Trophoblast cell (in vitro differentiated cells and primary cell): ENCODE results near the gene RPL7A.

Experiments used
- DNase-seq, 2 donors: peaks; one replicate each; pipeline ENCODE4 v3.0.0-alpha.2; 2016
- H2AFZ ChIP-seq: 2 replicates; pipeline ENCODE4 v1.6.1; 2013; ENCODE audit warnings: low read length, moderate library complexity, mild to moderate bottlenecking; ENCODE audit not compliant: insufficient read depth, poor library complexity
- H2AK5ac ChIP-seq: 2 replicates; pipeline ENCODE4 v1.6.1; 2013; ENCODE audit warnings: mild to moderate bottlenecking, low read length
- H2BK120ac ChIP-seq: 2 replicates; pipeline ENCODE4 v1.6.1; 2013; ENCODE audit warnings: low read length, mild to moderate bottlenecking, moderate library complexity; ENCODE audit not compliant: insufficient read depth, poor library complexity
- H2BK12ac ChIP-seq: 2 replicates; pipeline ENCODE4 v1.6.1; 2013; ENCODE audit warnings: mild to moderate bottlenecking, low read length, moderate library complexity
- H2BK5ac ChIP-seq: 2 replicates; pipeline ENCODE4 v1.6.1; 2013; ENCODE audit warnings: low read length, low read depth, moderate library complexity, mild to moderate bottlenecking; ENCODE audit not compliant: poor library complexity
- H3K14ac ChIP-seq: 2 replicates; pipeline ENCODE4 v1.6.1; 2013; ENCODE audit warnings: mild to moderate bottlenecking, low read length
- H3K18ac ChIP-seq: 2 replicates; pipeline ENCODE4 v1.6.1; 2013; ENCODE audit warnings: mild to moderate bottlenecking, low read length
- H3K23ac ChIP-seq: 2 replicates; pipeline ENCODE4 v1.6.1; 2013; ENCODE audit warnings: low read length
- H3K27ac ChIP-seq: 2 replicates; pipeline ENCODE4 v1.5.1; 2013; ENCODE audit warnings: low read depth, mild to moderate bottlenecking, inconsistent platforms, low read length, moderate library complexity
- H3K27me3 ChIP-seq: 2 replicates; pipeline ENCODE4 v1.6.1; 2013; ENCODE audit warnings: inconsistent platforms, mild to moderate bottlenecking, low read length, moderate library complexity; ENCODE audit not compliant: insufficient read depth
- H3K36me3 ChIP-seq, 2 experiments: 1 replicate in 1 of 2; 2 replicates in 1 of 2; pipeline ENCODE4 v1.6.1; 2013; ENCODE audit warnings: low read length in 2 of 2, mild to moderate bottlenecking in 2 of 2, moderate library complexity in 1 of 2; ENCODE audit not compliant: insufficient read depth in 2 of 2, control insufficient read depth in 1 of 2
- H3K4ac ChIP-seq: 2 replicates; pipeline ENCODE4 v1.6.1; 2013; ENCODE audit warnings: low read depth, mild to moderate bottlenecking, low read length, moderate library complexity
- H3K4me1 ChIP-seq, 2 experiments: 1 replicate in 1 of 2; 2 replicates in 1 of 2; pipeline ENCODE4 v1.6.1; 2013; ENCODE audit warnings: low read length in 2 of 2, mild to moderate bottlenecking in 2 of 2, moderate library complexity in 1 of 2; ENCODE audit not compliant: insufficient read depth in 2 of 2, control insufficient read depth in 1 of 2
- H3K4me2 ChIP-seq: 2 replicates; pipeline ENCODE4 v1.6.1; 2013; ENCODE audit warnings: inconsistent platforms, mild to moderate bottlenecking, low read length, moderate library complexity
- H3K4me3 ChIP-seq: 2 replicates; pipeline ENCODE4 v1.5.1; 2013; ENCODE audit warnings: mild to moderate bottlenecking, low read depth, low read length, inconsistent platforms
- H3K79me1 ChIP-seq: one replicate; pipeline ENCODE4 v1.6.1; 2013; ENCODE audit warnings: low read length
- H3K79me2 ChIP-seq: 2 replicates; pipeline ENCODE4 v1.6.1; 2013; ENCODE audit warnings: low read length, mild to moderate bottlenecking; ENCODE audit not compliant: control insufficient read depth, insufficient read depth, poor library complexity
- H3K9ac ChIP-seq: 2 replicates; pipeline ENCODE4 v1.6.1; 2013; ENCODE audit warnings: mild to moderate bottlenecking, low read length
- H3K9me3 ChIP-seq: 2 replicates; pipeline ENCODE4 v1.6.1; 2013; ENCODE audit warnings: low read depth, mild to moderate bottlenecking, control low read depth, inconsistent platforms, low read length; ENCODE audit not compliant: insufficient read depth
- H4K12ac ChIP-seq: 2 replicates; pipeline ENCODE4 v1.6.1; 2013; ENCODE audit warnings: low read depth, mild to moderate bottlenecking, low read length, moderate library complexity
- H4K8ac ChIP-seq: 2 replicates; pipeline ENCODE4 v1.6.1; 2013; ENCODE audit warnings: low read depth, mild to moderate bottlenecking, low read length, moderate library complexity
- H4K91ac ChIP-seq: one replicate; pipeline ENCODE4 v1.6.1; 2013; ENCODE audit warnings: low read depth, mild to moderate bottlenecking, low read length, moderate library complexity
- whole genome bisulfite sequencing: extraction: QIAGEN DNeasy Blood & Tissue Kit; methylation state at CpG from one replicate; pipeline ENCODE4 v1.1.7; 2013; ENCODE audit warnings: missing lambda C conversion rate; ENCODE audit not compliant: insufficient read length, insufficient coverage; ENCODE audit errors: extremely low coverage; 5-methylcytosine and 5-hydroxymethylcytosine counted together

RPL7A gene

DNA sequence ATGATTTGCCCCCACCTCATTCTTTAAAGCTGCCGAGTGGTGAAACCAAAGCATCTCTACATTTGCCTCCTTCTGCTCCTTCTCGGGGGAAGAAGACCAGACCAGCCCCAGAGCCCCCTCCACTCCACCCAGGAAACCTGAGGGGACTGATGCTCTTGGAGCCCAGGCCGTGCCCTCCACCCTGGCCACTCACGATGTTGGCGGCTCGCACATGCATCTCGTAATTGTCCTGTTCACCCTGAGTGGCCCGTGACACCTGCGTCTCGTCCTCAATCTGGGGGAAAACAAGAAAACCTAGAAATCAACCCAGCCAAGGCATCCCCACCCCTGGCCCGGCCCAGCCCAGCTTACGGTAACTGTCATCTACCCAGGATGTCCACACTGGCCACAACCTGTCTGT, 3.0 kb upstream of the RPL7A start:
- Histone ChIP-seq H2AK5ac (no peak overlapping the region), H2BK12ac (no peak overlapping the region), H4K8ac (no peak overlapping the region), H3K36me3 (peaks cover 72 to 75% of the 10 kb centered on the region in 2 experiments), H4K12ac (no peak overlapping the region), H3K4me3 (no peak overlapping the region), H3K14ac (no peak overlapping the region), H3K9me3 (peaks cover 1% of the 10 kb centered on the region), H4K91ac (no peak overlapping the region), H3K4me1 (peaks cover 4 to 10% of the 10 kb centered on the region in 2 experiments), H2AFZ (no peak overlapping the region), H3K27ac (no peak overlapping the region), H3K23ac (no peak overlapping the region), H3K79me2 (peaks cover 13% of the 10 kb centered on the region), H3K18ac (no peak overlapping the region), H3K79me1 (peaks cover 12% of the 10 kb centered on the region), H3K9ac (no peak overlapping the region), H2BK120ac (no peak overlapping the region), H3K4me2 (no peak overlapping the region), H2BK5ac (no peak overlapping the region), H3K4ac (no peak overlapping the region), H3K27me3 (no peaks in the 10 kb centered on the region)
- DNase-seq, result no peak
- no CpG with 5 or more reads among the region's 12 CpGs for WGBS

DNA sequence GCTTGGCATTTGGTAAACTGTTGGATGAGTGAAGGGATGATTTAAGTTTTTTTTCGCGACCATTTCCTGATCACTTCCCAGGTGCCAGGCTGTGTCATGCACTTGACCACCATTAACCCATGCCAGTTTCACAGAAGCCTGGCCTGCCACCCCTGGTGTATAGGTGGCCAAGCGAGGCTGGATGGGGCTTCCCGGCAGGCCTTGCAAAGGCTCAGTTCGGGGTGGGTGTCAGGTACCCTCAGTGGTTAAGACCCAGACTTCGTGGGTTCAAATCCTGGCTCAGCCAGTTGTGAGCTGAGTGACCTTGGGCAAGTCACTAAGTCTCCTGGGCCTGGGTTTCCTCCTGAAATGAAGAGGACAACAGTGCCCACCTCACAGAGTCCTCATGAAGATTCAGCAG, 2.4 kb upstream of the RPL7A start:
- Histone ChIP-seq H3K4me2 (no peak overlapping the region), H4K8ac (no peak overlapping the region), H2AK5ac (no peak overlapping the region), H3K18ac (no peak overlapping the region), H4K91ac (no peak overlapping the region), H3K27me3 (no peaks in the 10 kb centered on the region), H3K27ac (no peak overlapping the region), H3K79me1 (peaks cover 12% of the 10 kb centered on the region), H2AFZ (no peak overlapping the region), H2BK120ac (no peak overlapping the region), H2BK12ac (no peak overlapping the region), H3K23ac (no peak overlapping the region), H3K9me3 (peaks cover 1% of the 10 kb centered on the region), H3K4me1 (peaks cover 4 to 10% of the 10 kb centered on the region in 2 experiments), H3K4ac (no peak overlapping the region), H3K14ac (no peak overlapping the region), H3K9ac (no peak overlapping the region), H2BK5ac (no peak overlapping the region), H3K4me3 (no peak overlapping the region), H3K36me3 (peaks cover 72 to 75% of the 10 kb centered on the region in 2 experiments), H4K12ac (no peak overlapping the region), H3K79me2 (peaks cover 13% of the 10 kb centered on the region)
- WGBS, result no CpG with 5 or more reads among the region's 6 CpGs
- no peak for DNase-seq

DNA sequence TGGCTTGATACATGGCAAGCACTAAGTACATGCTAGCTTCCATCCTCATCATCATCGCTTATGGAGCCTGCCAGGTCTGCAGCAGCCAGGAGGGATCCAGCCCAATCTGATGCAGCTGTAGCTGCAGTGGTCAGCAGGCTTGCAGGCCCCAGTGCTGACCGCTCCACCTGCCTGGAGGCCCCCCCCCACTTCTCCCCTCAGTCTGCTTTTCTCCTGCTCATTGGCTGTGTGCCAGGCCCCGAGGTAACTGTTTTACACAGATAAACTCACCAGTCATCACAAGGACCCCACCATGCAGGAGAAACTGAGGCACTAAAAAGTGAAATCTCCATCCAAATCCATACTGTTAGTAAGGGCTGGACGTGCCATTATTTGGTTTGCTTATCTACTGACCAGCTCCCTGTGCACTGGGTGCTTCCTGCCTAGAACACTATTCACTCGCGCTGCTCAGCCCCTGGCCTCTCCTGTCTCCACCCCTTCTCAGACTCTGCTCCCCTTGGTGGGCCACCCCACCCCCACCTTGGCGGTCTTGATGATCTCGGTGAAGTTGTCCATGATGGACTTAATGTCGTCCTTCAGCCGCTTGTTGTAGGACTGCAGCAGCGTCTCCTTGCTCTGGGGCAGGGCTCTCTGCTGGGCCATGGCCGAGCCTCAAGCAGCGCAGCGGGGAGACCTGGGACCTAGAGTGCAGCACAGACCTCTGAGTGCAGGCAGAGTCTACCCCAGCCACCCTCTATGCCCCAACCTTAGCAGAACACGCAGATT, 1.8 kb upstream of the RPL7A start:
- Histone ChIP-seq H2BK5ac (no peak overlapping the region), H3K36me3 (peaks cover 68 to 75% of the 10 kb centered on the region in 2 experiments), H3K27ac (no peak overlapping the region), H2BK12ac (no peak overlapping the region), H3K4me2 (peak overlapping the region; percentile 79), H3K4me3 (no peak overlapping the region), H3K27me3 (no peaks in the 10 kb centered on the region), H3K79me1 (peaks cover 12% of the 10 kb centered on the region), H2AFZ (no peak overlapping the region), H3K18ac (peak overlapping the region; percentile 20), H3K9ac (no peak overlapping the region), H3K4ac (no peak overlapping the region), H2AK5ac (no peak overlapping the region), H2BK120ac (no peak overlapping the region), H3K4me1 (peaks cover 4 to 10% of the 10 kb centered on the region in 2 experiments), H4K91ac (no peak overlapping the region), H3K14ac (no peak overlapping the region), H3K23ac (no peak overlapping the region), H3K9me3 (peaks cover 1% of the 10 kb centered on the region), H4K12ac (no peak overlapping the region), H4K8ac (no peak overlapping the region), H3K79me2 (peaks cover 13% of the 10 kb centered on the region)
- no peak for DNase-seq
- no CpG with 5 or more reads among the region's 15 CpGs for WGBS

- no peak overlapping the region for H3K23ac ChIP-seq
- peak overlapping the region; percentile 60 for H4K12ac ChIP-seq
- H3K36me3 ChIP-seq, result peaks cover 65 to 74% of the 10 kb centered on the region in 2 experiments
- peak in 1 of 2 donors; percentile 51 for DNase-seq
- peak overlapping the region; percentile 81 for H2BK120ac ChIP-seq
- H3K4me1 ChIP-seq, result peaks cover 4 to 10% of the 10 kb centered on the region in 2 experiments
- H3K79me1 ChIP-seq, result peaks cover 12% of the 10 kb centered on the region
- no CpG with 5 or more reads among the region's 41 CpGs for WGBS
- H3K27ac ChIP-seq, result peak overlapping the region; percentile 94
- peak overlapping the region; percentile 60 for H2BK5ac ChIP-seq
- peak overlapping the region; percentile 71 for H3K18ac ChIP-seq
- no peaks in the 10 kb centered on the region for H3K27me3 ChIP-seq
- H2AK5ac ChIP-seq, result peak overlapping the region; percentile 22
- peak overlapping the region; percentile 99 for H3K4me3 ChIP-seq
- peaks cover 1% of the 10 kb centered on the region for H3K9me3 ChIP-seq
- peak overlapping the region; percentile 76 for H4K91ac ChIP-seq
- peak overlapping the region; percentile 79 for H3K4me2 ChIP-seq
- H3K4ac ChIP-seq, result peak overlapping the region; percentile 77
- peak overlapping the region; percentile 86 for H2AFZ ChIP-seq
- peak overlapping the region; percentile 83 for H3K9ac ChIP-seq
- no peak overlapping the region for H2BK12ac ChIP-seq
- peaks cover 13% of the 10 kb centered on the region for H3K79me2 ChIP-seq
- peak overlapping the region; percentile 89 for H3K14ac ChIP-seq
- H4K8ac ChIP-seq, result peak overlapping the region; percentile 91
Measured at GRCh38 chr9:133347515-133347984, 468 bp upstream of the RPL7A start.
